IMR-90 (cell line): ENCODE measurements around the gene LSG1. TPM values are rescaled to one million over a fixed set of nuclear protein-coding genes. Genes with fewer than 3 reads are reported as not detected.

Experiments
- ATAC-seq: fragments of 200-7000 bp; cut with Tn5 transposase; 2 replicates; pipeline ENCODE4 v1.9.1; 2020; ENCODE audit warnings: low read depth, mild to moderate bottlenecking, moderate library complexity
- BruUV-seq: library from RNA; stranded (reverse); fragments of 400-500 nt; replicated peaks from 2 replicates; lab custom pipeline; 2021; lab: Mats Ljungman, UMichigan
- CTCF ChIA-PET: fragments of 300-600 bp; formaldehyde crosslinking; extraction: SDS; loops from one replicate; lab custom pipeline; 2021; ENCODE audit warnings: antibody characterized with exemption; lab: Yijun Ruan, JAX
- POLR2A ChIA-PET: fragments of 300-600 bp; sonication (Branson Sonifier 250); formaldehyde crosslinking; loops from one replicate; lab custom pipeline; 2022; ENCODE audit warnings: antibody characterized with exemption; ENCODE audit not compliant: unreplicated experiment; lab: Charles Lee
- DNase-seq: peaks from one replicate; pipeline ENCODE4 v3.0.0; 2013
- H2AFZ ChIP-seq: replicated peaks from 2 replicates; pipeline ENCODE3; 2013; ENCODE audit warnings: low read length, mild to moderate bottlenecking; ENCODE audit not compliant: poor library complexity
- H2AK5ac ChIP-seq: 2 replicates; pipeline ENCODE4 v1.6.1; 2013; ENCODE audit warnings: low read depth, low read length, inconsistent platforms
- H2AK9ac ChIP-seq: replicated peaks from 2 replicates; pipeline ENCODE3; 2013; ENCODE audit warnings: mild to moderate bottlenecking, low read depth, low read length, moderate library complexity; ENCODE audit not compliant: poor library complexity
- H2BK120ac ChIP-seq: 2 replicates; pipeline ENCODE4 v1.6.1; 2013; ENCODE audit warnings: low read depth, low read length, inconsistent platforms
- H2BK15ac ChIP-seq: 3 replicates; pipeline ENCODE4 v1.6.1; 2013; ENCODE audit warnings: low read depth, low read length, inconsistent platforms
- H2BK20ac ChIP-seq: 2 replicates; pipeline ENCODE4 v1.6.1; 2013; ENCODE audit warnings: low read depth, mild to moderate bottlenecking, inconsistent platforms, low read length, moderate library complexity
- H2BK5ac ChIP-seq: 2 replicates; pipeline ENCODE4 v1.6.1; 2013; ENCODE audit warnings: mild to moderate bottlenecking, low read depth, low read length, inconsistent platforms; ENCODE audit not compliant: poor library complexity, severe bottlenecking
- H3K14ac ChIP-seq: replicated peaks from 2 replicates; pipeline ENCODE4 v1.6.1; 2013; ENCODE audit warnings: low read depth, low read length, inconsistent platforms
- H3K18ac ChIP-seq: 2 replicates; pipeline ENCODE4 v1.6.1; 2013; ENCODE audit warnings: low read depth, low read length, control low read depth
- H3K23ac ChIP-seq: 2 replicates; pipeline ENCODE4 v1.6.1; 2013; ENCODE audit warnings: low read depth, low read length, inconsistent platforms
- H3K27ac ChIP-seq: 2 replicates; pipeline ENCODE4 v1.5.1; 2013; ENCODE audit warnings: mild to moderate bottlenecking, control low read depth, low read length; ENCODE audit not compliant: insufficient read depth
- H3K27me3 ChIP-seq: 2 replicates; pipeline ENCODE4 v1.6.1; 2013; ENCODE audit warnings: low read length; ENCODE audit not compliant: control insufficient read depth, insufficient read depth
- H3K36me3 ChIP-seq: 2 replicates; pipeline ENCODE4 v1.6.1; 2013; ENCODE audit warnings: low read length, mixed read lengths; ENCODE audit not compliant: control insufficient read depth, insufficient read depth
- H3K4ac ChIP-seq: 2 replicates; pipeline ENCODE4 v1.6.1; 2013; ENCODE audit warnings: low read depth, low read length, inconsistent platforms
- H3K4me1 ChIP-seq: 2 replicates; pipeline ENCODE4 v1.6.1; 2013; ENCODE audit warnings: low read length, mixed read lengths; ENCODE audit not compliant: control insufficient read depth, insufficient read depth
- H3K4me2 ChIP-seq: 2 replicates; pipeline ENCODE4 v1.6.1; 2013; ENCODE audit warnings: low read depth, mild to moderate bottlenecking, control low read depth, low read length, moderate library complexity
- H3K4me3 ChIP-seq: 2 replicates; pipeline ENCODE4 v1.5.1; 2013; ENCODE audit warnings: low read depth, mild to moderate bottlenecking, control low read depth, low read length, moderate library complexity; ENCODE audit not compliant: insufficient read depth
- H3K56ac ChIP-seq: 2 replicates; pipeline ENCODE4 v1.6.1; 2013; ENCODE audit warnings: low read length, inconsistent platforms; ENCODE audit not compliant: insufficient read depth; ENCODE audit errors: extremely low read depth
- H3K79me1 ChIP-seq, 2 experiments: 2 replicates each; pipeline ENCODE4 v1.6.1; 2013; ENCODE audit warnings: low read length in 2 of 2, inconsistent platforms in 1 of 2, low read depth in 1 of 2
- H3K9ac ChIP-seq: 2 replicates; pipeline ENCODE4 v1.6.1; 2013; ENCODE audit warnings: low read depth, low read length, control low read depth
- H3K9me1 ChIP-seq: 2 replicates; pipeline ENCODE4 v1.6.1; 2013; ENCODE audit warnings: low read length, inconsistent platforms; ENCODE audit not compliant: insufficient read depth
- H3K9me3 ChIP-seq: 2 replicates; pipeline ENCODE4 v1.6.1; 2013; ENCODE audit warnings: low read length; ENCODE audit not compliant: control insufficient read depth, insufficient read depth
- H4K20me1 ChIP-seq: 2 replicates; pipeline ENCODE4 v1.6.1; 2013; ENCODE audit warnings: low read length, inconsistent platforms; ENCODE audit not compliant: insufficient read depth
- H4K5ac ChIP-seq: 2 replicates; pipeline ENCODE4 v1.6.1; 2013; ENCODE audit warnings: mild to moderate bottlenecking, low read depth, low read length, control low read depth
- H4K8ac ChIP-seq, 2 experiments: 2 replicates each; pipeline ENCODE4 v1.6.1; 2013; ENCODE audit warnings: low read depth in 2 of 2, low read length in 2 of 2, control low read depth in 1 of 2, inconsistent platforms in 1 of 2
- H4K91ac ChIP-seq: 2 replicates; pipeline ENCODE4 v1.6.1; 2013; ENCODE audit warnings: low read depth, low read length, inconsistent platforms; ENCODE audit not compliant: insufficient read depth
- CEBPB ChIP-seq: IDR thresholded peaks from 2 replicates; pipeline ENCODE4 v1.6.1; 2012; ENCODE audit warnings: low read depth, low read length, improper control_type of control experiment
- CHD1 ChIP-seq: IDR thresholded peaks from 2 replicates; pipeline ENCODE4 v1.6.1; 2012; ENCODE audit warnings: low read depth, low read length, improper control_type of control experiment
- FOS ChIP-seq: fragments of 150-350 bp; IDR thresholded peaks from 2 replicates; pipeline ENCODE4 v1.6.1; 2016; ENCODE audit warnings: low read depth, low read length
- MAFK ChIP-seq: IDR thresholded peaks from 2 replicates; pipeline ENCODE4 v1.6.1; 2012; ENCODE audit warnings: low read depth, low read length, improper control_type of control experiment
- MAZ ChIP-seq: IDR thresholded peaks from 2 replicates; pipeline ENCODE4 v1.6.1; 2012; ENCODE audit warnings: low read depth, mild to moderate bottlenecking, low read length, improper control_type of control experiment, moderate library complexity, borderline replicate concordance
- MXI1 ChIP-seq: IDR thresholded peaks from 2 replicates; pipeline ENCODE4 v1.6.1; 2012; ENCODE audit warnings: low read depth, mild to moderate bottlenecking, low read length, moderate library complexity, borderline replicate concordance
- NFE2L2 ChIP-seq: fragments of 150-350 bp; IDR thresholded peaks from 2 replicates; pipeline ENCODE4 v1.6.1; 2016; ENCODE audit warnings: low read depth, mild to moderate bottlenecking, low read length
- POLR2A ChIP-seq: IDR thresholded peaks from 2 replicates; pipeline ENCODE4 v1.6.1; 2012; ENCODE audit warnings: mild to moderate bottlenecking, low read depth, low read length
- RAD21 ChIP-seq: IDR thresholded peaks from 2 replicates; pipeline ENCODE4 v1.6.1; 2012; ENCODE audit warnings: low read length, improper control_type of control experiment
- RCOR1 ChIP-seq: IDR thresholded peaks from 2 replicates; pipeline ENCODE4 v1.6.1; 2012; ENCODE audit warnings: mild to moderate bottlenecking, low read length, improper control_type of control experiment; ENCODE audit not compliant: insufficient replicate concordance
- RFX5 ChIP-seq: IDR thresholded peaks from 2 replicates; pipeline ENCODE4 v1.8.0; 2012; ENCODE audit warnings: low read depth, mild to moderate bottlenecking, low read length, moderate library complexity
- SMC3 ChIP-seq: fragments of 150-350 bp; IDR thresholded peaks from 2 replicates; pipeline ENCODE4 v1.6.1; 2016; ENCODE audit warnings: low read depth, mild to moderate bottlenecking, antibody characterized with exemption, low read length, moderate library complexity
- WGBS, 2 experiments: methylation state at CpG; one replicate each; pipeline versions ENCODE4 v1.1.5 to v1.1.7; 2013; ENCODE audit warnings: missing lambda C conversion rate in 2 of 2; ENCODE audit not compliant: insufficient read length in 1 of 2; ENCODE audit errors: extremely low coverage in 2 of 2; 5-methylcytosine and 5-hydroxymethylcytosine counted together
- dilution Hi-C: fragments of 300-500 bp; cut with HindIII; formaldehyde crosslinking; loops from one replicate; pipeline ENCODE4 v1.14.3; 2018; ENCODE audit warnings: low sequenced_read_pairs; ENCODE audit not compliant: unreplicated experiment
- in situ Hi-C: fragments of 300-500 bp; cut with MboI; formaldehyde crosslinking; loops from 3 replicates; pipeline ENCODE4 v1.14.3; 2019; ENCODE audit warnings: low sequenced_read_pairs, inconsistent platforms, mixed read lengths
- intact Hi-C: fragments of 100-400 bp; cut with micrococcal nuclease; formaldehyde crosslinking; loops from 2 replicates; pipeline ENCODE4 v1.10.0; 2022
- polyA plus RNA-seq, 3 experiments: library from polyadenylated mRNA; depleted of rRNA; stranded (reverse); fragments of >200 nt; gene quantifications; 2 replicates each; pipeline ENCODE4 v1.2.3, GENCODE V29; 2012; ENCODE audit warnings: low replicate concordance in 1 of 3
- total RNA-seq: library from RNA; depleted of rRNA; stranded (reverse); fragments of >200 nt; gene quantifications from 2 replicates; pipeline ENCODE4 v1.2.3, GENCODE V29; 2012
- TF ChIP-seq, protein P1 (sequence below): fragments of 150-350 bp; IDR thresholded peaks from 2 replicates; pipeline ENCODE4 v1.6.1; 2016; ENCODE audit warnings: low read depth, mild to moderate bottlenecking, low read length, moderate library complexity, borderline replicate concordance
- TF ChIP-seq, protein P2 (sequence below): conservative IDR thresholded peaks from 2 replicates; pipeline ENCODE4 v1.5.1; 2012; ENCODE audit warnings: mild to moderate bottlenecking, low read depth, low read length, improper control_type of control experiment

Gene LSG1
- total and polyA plus RNA-seq, 2 of the 4 experiments (the other 2 are of a cell fraction): 26.8 to 45.2 TPM

DNA sequence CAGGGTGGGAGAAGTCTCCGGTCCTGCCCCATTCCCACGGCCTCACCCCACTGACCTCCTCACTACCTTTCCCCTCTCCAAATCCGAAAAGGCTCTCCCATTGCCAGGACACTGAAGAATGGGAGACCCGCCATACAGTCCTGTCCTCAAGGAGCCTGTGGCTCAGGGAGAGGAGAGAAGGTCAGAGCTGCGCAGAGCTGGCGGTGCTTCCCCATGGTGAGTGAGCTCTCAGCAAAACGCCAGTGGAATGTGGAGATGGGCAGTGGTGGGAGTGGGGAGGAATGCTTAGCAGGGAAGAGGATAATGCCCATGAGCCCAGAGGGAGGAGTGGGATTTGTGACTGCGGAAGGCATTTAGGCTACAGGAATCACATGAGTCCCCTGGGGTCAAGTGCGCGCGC lies 33.8 kb upstream of the LSG1 start:
- no peak overlapping the region for H3K14ac ChIP-seq
- H2AFZ ChIP-seq: no peak overlapping the region
- in situ Hi-C loops: no loop called here
- no peaks in the 10 kb centered on the region for H3K79me1 ChIP-seq
- BruUV-seq: no TSS peak
- no peak for DNase-seq
- dilution Hi-C loops: no loop called here
- H2AK9ac ChIP-seq: no peak overlapping the region
- no peak overlapping the region for H2BK5ac ChIP-seq
- no peak overlapping the region for H4K8ac ChIP-seq
- ATAC-seq: no peak
- H3K27me3 ChIP-seq: peaks cover 42% of the 10 kb centered on the region
- H2BK20ac ChIP-seq: no peak overlapping the region
- H3K23ac ChIP-seq: no peak overlapping the region
- no peak overlapping the region for H3K18ac ChIP-seq
- intact Hi-C loops: no loop called here
- no peak overlapping the region for H2BK120ac ChIP-seq
- no peaks in the 10 kb centered on the region for H3K36me3 ChIP-seq
- TF ChIP-seq MAFK (no peak), NFE2L2 (no peak), POLR2A (no peak), CEBPB (no peak), RFX5 (no peak), MAZ (no peak), MXI1 (no peak), FOS (no peak), RCOR1 (no peak), SMC3 (no peak), RAD21 (no peak), CHD1 (no peak)
- TF ChIP-seq, protein P1, sequence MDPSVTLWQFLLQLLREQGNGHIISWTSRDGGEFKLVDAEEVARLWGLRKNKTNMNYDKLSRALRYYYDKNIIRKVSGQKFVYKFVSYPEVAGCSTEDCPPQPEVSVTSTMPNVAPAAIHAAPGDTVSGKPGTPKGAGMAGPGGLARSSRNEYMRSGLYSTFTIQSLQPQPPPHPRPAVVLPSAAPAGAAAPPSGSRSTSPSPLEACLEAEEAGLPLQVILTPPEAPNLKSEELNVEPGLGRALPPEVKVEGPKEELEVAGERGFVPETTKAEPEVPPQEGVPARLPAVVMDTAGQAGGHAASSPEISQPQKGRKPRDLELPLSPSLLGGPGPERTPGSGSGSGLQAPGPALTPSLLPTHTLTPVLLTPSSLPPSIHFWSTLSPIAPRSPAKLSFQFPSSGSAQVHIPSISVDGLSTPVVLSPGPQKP: no peak
- TF ChIP-seq, protein P2, sequence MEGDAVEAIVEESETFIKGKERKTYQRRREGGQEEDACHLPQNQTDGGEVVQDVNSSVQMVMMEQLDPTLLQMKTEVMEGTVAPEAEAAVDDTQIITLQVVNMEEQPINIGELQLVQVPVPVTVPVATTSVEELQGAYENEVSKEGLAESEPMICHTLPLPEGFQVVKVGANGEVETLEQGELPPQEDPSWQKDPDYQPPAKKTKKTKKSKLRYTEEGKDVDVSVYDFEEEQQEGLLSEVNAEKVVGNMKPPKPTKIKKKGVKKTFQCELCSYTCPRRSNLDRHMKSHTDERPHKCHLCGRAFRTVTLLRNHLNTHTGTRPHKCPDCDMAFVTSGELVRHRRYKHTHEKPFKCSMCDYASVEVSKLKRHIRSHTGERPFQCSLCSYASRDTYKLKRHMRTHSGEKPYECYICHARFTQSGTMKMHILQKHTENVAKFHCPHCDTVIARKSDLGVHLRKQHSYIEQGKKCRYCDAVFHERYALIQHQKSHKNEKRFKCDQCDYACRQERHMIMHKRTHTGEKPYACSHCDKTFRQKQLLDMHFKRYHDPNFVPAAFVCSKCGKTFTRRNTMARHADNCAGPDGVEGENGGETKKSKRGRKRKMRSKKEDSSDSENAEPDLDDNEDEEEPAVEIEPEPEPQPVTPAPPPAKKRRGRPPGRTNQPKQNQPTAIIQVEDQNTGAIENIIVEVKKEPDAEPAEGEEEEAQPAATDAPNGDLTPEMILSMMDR: no peak
- H4K20me1 ChIP-seq: no peaks in the 10 kb centered on the region
- H4K5ac ChIP-seq: no peak overlapping the region
- H3K4me1 ChIP-seq: no peaks in the 10 kb centered on the region
- no peak overlapping the region for H3K56ac ChIP-seq
- no peak overlapping the region for H4K91ac ChIP-seq
- H3K9ac ChIP-seq: no peak overlapping the region
- no peak overlapping the region for H3K4me2 ChIP-seq
- no peak overlapping the region for H2AK5ac ChIP-seq
- no peak overlapping the region for H2BK15ac ChIP-seq
- ChIA-PET CTCF (no interaction called here), POLR2A (no interaction called here)
- no peaks in the 10 kb centered on the region for H3K9me1 ChIP-seq
- WGBS, 2 experiments: 79% methylated on average over 4 of the region's 11 CpGs; no CpG with 5 or more reads in 1 of the 2 experiments
- H3K4me3 ChIP-seq: no peak overlapping the region
- no peak overlapping the region for H3K4ac ChIP-seq
- H3K27ac ChIP-seq: no peak overlapping the region
- H3K9me3 ChIP-seq: peaks cover 3% of the 10 kb centered on the region; the same call in 1 of the 2 replicates
